NAMALWA (cell line): ENCODE data around the gene FGF4.

Experiments
- DNase-seq: peaks from one replicate; pipeline ENCODE4 v3.0.0-alpha.2; 2015; ENCODE audit warnings: low spot score

The FGF4 gene

GRCh38 chr11:69775163-69775755 is at the start of gene FGF4:
TSS of gene FGF4 (minus strand) at chr11:69775341. CDS start at chr11:69775084, 257 bp downstream.
- no peak for DNase-seq

GRCh38 chr11:69823641-69824265 is 48.6 kb upstream of the FGF4 start:
- no peak for DNase-seq

GRCh38 chr11:69822676-69823494 is 47.7 kb upstream of the FGF4 start:
- no peak for DNase-seq

- no peak for DNase-seq
These were observed 46.4 kb upstream of the FGF4 start for GRCh38 chr11:69821511-69822040.

GRCh38 chr11:69820441-69820840 is 45.3 kb upstream of the FGF4 start:
- DNase-seq, result no peak

GRCh38 chr11:69819541-69820070 is 44.5 kb upstream of the FGF4 start:
- no peak for DNase-seq

GRCh38 chr11:69818603-69819441 is 43.7 kb upstream of the FGF4 start, which contains the start of gene FGF3:
TSS of gene FGF3 (minus strand) at chr11:69819416. CDS start at chr11:69818933, 483 bp downstream.
- DNase-seq, result no peak

GRCh38 chr11:69818231-69818602 is 43.1 kb upstream of the FGF4 start:
- DNase-seq, result no peak

- no peak for DNase-seq
These were observed 42.4 kb upstream of the FGF4 start for GRCh38 chr11:69817265-69818230.

GRCh38 chr11:69816671-69817070 is 41.5 kb upstream of the FGF4 start:
- no peak for DNase-seq

GRCh38 chr11:69815973-69816372 is 40.8 kb upstream of the FGF4 start:
- no peak for DNase-seq

GRCh38 chr11:69814902-69815301 is 39.8 kb upstream of the FGF4 start:
- no peak for DNase-seq

GRCh38 chr11:69814411-69814810 is 39.3 kb upstream of the FGF4 start:
- no peak for DNase-seq

GRCh38 chr11:69813839-69814238 is 38.7 kb upstream of the FGF4 start:
- no peak for DNase-seq

GRCh38 chr11:69812946-69813345 is 37.8 kb upstream of the FGF4 start:
- no peak for DNase-seq

GRCh38 chr11:69812256-69812655 is 37.1 kb upstream of the FGF4 start:
- DNase-seq, result no peak

- DNase-seq, result no peak
These were observed 36.3 kb upstream of the FGF4 start for GRCh38 chr11:69811431-69811830.

- no peak for DNase-seq
These were observed 35.4 kb upstream of the FGF4 start for GRCh38 chr11:69810289-69811118.

- DNase-seq, result no peak
These were observed 33.5 kb upstream of the FGF4 start for GRCh38 chr11:69808667-69809086.
